HG03103 (cell line): ENCODE data around the gene PDZD7.
"Not testable (repeated sequence)": the region's sequence is repeated elsewhere in the genome, so short reads cannot be mapped to it uniquely, and the experiment has no call there.

Experiments used
- ATAC-seq: cut with Tn5 transposase; IDR thresholded peaks from one replicate; pipeline ENCODE4 v1.9.1; 2021; ENCODE audit warnings: low read depth; ENCODE audit not compliant: unreplicated experiment

PDZD7 gene

GRCh38 chr10:101041252-101041761, 10.4 kb upstream of the PDZD7 start:
- ATAC-seq: no peak

- ATAC-seq: no peak
These were observed 9.9 kb upstream of the PDZD7 start for GRCh38 chr10:101040851-101041250.

GRCh38 chr10:101040061-101040460, 9.1 kb upstream of the PDZD7 start:
- no peak for ATAC-seq

- no peak for ATAC-seq
These were observed 7.6 kb upstream of the PDZD7 start for GRCh38 chr10:101038484-101038883.

- ATAC-seq: no peak
These were observed 5.8 kb upstream of the PDZD7 start for GRCh38 chr10:101036726-101037125.

- no peak for ATAC-seq
These were observed 5.2 kb upstream of the PDZD7 start for GRCh38 chr10:101035916-101036702.

GRCh38 chr10:101035314-101035713, 4.4 kb upstream of the PDZD7 start:
- ATAC-seq: no peak

- ATAC-seq: not testable (repeated sequence)
These were observed 3.5 kb upstream of the PDZD7 start for GRCh38 chr10:101034404-101034803.

- ATAC-seq: no peak
These were observed 2.3 kb upstream of the PDZD7 start for GRCh38 chr10:101033276-101033675.

GRCh38 chr10:101032637-101033224, 1.8 kb upstream of the PDZD7 start:
- ATAC-seq: no peak

GRCh38 chr10:101031796-101032636, 1.1 kb upstream of the PDZD7 start:
- ATAC-seq: no peak

GRCh38 chr10:101030496-101031127, 317 bp downstream of the PDZD7 start:
- no peak for ATAC-seq

- ATAC-seq: no peak
These were observed 1.2 kb downstream of the PDZD7 start for GRCh38 chr10:101029520-101030295.

GRCh38 chr10:101028446-101029337, 2.2 kb downstream of the PDZD7 start:
- no peak for ATAC-seq

GRCh38 chr10:101027106-101027720, 3.7 kb downstream of the PDZD7 start:
- ATAC-seq: no peak

GRCh38 chr10:101022967-101023705, 7.8 kb downstream of the PDZD7 start:
- no peak for ATAC-seq

- no peak for ATAC-seq
These were observed 9.2 kb downstream of the PDZD7 start for GRCh38 chr10:101021692-101022251.

GRCh38 chr10:101021239-101021638, 9.7 kb downstream of the PDZD7 start:
- no peak for ATAC-seq
